CD4-positive, alpha-beta T cell treated with Interleukin-2 at 100 ng/mL for 4 hours (primary cell): ENCODE measurements around the gene FCN2.

Experiments
- DNase-seq: peaks from one replicate; pipeline ENCODE4 v3.0.0-alpha.2; 2020; ENCODE audit warnings: low spot score

The FCN2 gene

DNA sequence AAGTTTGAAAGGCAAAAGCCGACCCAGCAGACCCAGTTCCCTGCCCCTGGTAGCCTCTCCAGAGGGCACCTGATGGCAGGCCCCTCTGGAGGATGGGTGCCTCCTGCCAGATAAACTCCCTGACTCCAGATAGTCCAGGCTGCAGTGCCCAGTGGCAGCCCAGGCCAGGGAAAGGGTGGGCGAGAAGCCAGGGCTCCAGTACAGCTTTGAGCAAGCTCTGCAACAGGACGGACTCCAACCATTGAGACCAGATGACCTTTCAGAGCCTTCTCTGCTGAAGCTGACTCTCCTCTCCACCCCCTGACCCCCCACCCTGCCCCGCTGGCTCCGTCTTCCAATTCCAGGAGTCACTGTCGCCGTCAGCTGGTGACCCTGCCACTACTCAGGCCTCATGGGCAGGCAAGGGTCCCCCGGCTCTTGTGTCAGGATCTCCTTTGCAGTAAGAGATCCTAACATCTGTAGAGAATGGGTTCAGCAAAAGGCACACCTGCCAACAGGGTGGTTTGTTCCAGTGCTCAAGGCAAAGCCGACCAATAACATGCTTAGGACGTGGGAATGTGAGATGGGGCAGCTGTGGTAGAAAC is 52.6 kb downstream of the FCN2 start:
- DNase-seq, result no peak

DNA sequence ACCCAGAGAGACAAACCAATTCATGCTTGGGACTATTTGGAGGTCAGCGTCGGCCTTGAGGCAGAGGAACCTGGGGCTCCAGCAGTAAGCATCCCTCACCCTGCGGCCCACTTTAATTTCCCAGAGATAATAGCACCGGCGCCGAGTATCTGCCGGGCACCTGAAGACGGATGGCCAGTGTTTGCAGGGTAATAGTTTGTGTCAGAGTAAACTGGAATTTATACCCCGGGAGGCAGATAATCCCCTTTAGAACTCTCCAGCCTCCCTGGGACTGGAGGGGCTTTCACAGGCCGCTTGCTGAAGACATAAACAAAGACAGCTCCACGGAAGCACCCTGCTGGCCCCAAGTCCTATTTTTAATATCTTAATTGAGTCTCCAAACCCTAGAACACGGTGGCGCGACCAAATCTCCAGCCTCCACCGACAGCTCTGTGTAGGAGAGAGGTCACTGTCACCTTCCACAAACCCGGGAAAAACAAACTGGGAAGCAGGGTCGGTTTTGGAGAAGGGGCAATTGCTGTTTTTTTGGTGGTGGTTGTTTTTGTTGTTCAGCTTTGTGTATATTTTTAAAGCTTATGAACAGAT is 54.5 kb downstream of the FCN2 start:
- DNase-seq, result no peak

DNA sequence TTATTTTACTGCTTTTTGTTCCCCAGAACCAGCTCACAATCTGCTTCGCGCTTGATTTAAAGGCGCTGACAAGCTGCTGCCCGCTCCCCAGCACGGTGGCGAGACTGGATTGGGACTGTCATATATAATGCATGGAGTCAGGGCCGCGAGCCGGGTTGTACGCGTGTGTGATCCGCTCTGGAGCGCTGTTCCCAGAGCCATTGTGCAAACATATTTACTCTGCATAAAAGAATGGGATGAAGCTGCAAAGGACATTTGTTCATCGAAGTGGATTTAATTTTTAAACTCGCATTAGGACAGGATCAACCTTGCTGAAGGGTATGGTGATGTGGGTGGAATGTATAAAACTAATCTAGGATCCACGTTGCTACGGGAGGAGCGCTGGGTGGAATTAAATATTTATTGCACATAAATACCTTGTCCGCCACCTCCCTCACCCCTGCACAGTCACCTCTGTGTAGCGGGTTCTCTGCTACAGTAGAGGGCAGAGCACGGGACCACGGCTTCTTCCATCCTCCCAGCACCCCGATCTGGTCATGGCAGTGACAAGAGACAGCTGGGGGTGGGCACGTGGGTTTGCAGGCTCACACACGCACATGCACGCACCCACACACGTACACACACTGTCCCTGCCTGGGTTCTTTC is 55.2 kb downstream of the FCN2 start:
- no peak for DNase-seq

DNA sequence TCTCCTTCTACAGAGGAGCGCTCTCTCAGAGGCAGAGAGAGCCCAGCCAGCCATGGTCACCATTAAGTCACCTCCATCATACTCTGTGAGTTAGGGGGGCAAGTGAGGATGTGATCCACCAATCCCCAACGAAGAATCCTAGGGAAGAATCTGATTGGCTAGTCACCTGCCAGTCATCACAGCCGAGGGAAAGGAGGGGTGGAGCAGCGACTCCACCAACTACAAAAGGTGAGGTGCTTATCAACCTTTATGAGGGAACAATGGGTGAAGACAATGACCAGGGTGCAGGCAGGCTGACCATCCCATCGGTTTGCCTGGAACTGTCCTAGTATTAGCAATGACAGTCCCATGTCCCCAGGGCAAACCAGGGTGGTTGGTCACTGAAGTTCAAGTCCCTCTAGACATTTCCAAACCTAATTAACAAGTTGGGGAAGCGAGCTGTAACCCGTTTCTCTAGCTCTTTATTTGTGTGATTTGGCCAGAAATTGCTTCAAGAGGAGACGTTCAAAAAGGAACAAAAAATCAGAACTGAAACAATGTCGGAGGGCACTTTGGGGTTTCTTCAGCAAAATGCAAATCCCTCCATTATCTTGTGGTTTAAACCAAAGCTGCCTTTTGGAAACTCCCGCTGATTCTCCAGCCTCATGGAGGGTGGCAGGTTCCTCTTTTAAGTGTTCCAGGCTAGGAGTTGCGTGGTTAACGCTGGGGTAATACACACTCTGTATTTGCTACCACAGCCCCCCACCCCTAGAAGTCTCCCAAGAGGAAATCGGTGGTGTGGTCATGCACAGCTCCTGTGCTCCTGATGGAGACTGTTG is 55.9 kb downstream of the FCN2 start:
- DNase-seq, result no peak
